Embryonic facial prominence (tissue), 1 donor: ENCODE measurements around the gene ADM.
A peak's percentile ranks its signal among the peaks of the same experiment; 100 is the strongest.

ENCODE experiments used
- DNase-seq: peaks from one replicate; pipeline ENCODE4 v3.0.0-alpha.2; 2016; ENCODE audit errors: extremely low spot score

The ADM gene

GRCh38 chr11:10309163-10310093 is 4.6 kb downstream of the ADM start:
- DNase-seq, result no peak

- DNase-seq, result no peak
These were observed 5.5 kb downstream of the ADM start for GRCh38 chr11:10310301-10310841.

- DNase-seq, result no peak
These were observed 6.9 kb downstream of the ADM start for GRCh38 chr11:10311802-10312201.

- DNase-seq, result no peak
These were observed 9.6 kb downstream of the ADM start for GRCh38 chr11:10314199-10315072.

GRCh38 chr11:10315083-10315482 is 10.2 kb downstream of the ADM start:
- DNase-seq, result no peak

- DNase-seq, result no peak
These were observed 12.4 kb downstream of the ADM start for GRCh38 chr11:10317151-10317755.

GRCh38 chr11:10317776-10318526 is 13.1 kb downstream of the ADM start:
- DNase-seq, result no peak

GRCh38 chr11:10318527-10318802 is 13.6 kb downstream of the ADM start:
- no peak for DNase-seq

- no peak for DNase-seq
These were observed 15.1 kb downstream of the ADM start for GRCh38 chr11:10319702-10320558.

- DNase-seq, result no peak
These were observed 16.0 kb downstream of the ADM start for GRCh38 chr11:10320736-10321465.

GRCh38 chr11:10322401-10322800 is 17.5 kb downstream of the ADM start:
- DNase-seq, result no peak

GRCh38 chr11:10322830-10323792 is 18.2 kb downstream of the ADM start:
- peak; percentile 52 for DNase-seq

- no peak for DNase-seq
These were observed 18.9 kb downstream of the ADM start for GRCh38 chr11:10323793-10324170.

GRCh38 chr11:10324474-10324873 is 19.6 kb downstream of the ADM start:
- no peak for DNase-seq

GRCh38 chr11:10325277-10326011 is 20.6 kb downstream of the ADM start:
- no peak for DNase-seq

- DNase-seq, result no peak
These were observed 21.4 kb downstream of the ADM start for GRCh38 chr11:10326012-10326964.

- no peak for DNase-seq
These were observed 22.4 kb downstream of the ADM start for GRCh38 chr11:10327254-10327653.
